GM18873 (cell line): ENCODE data around the gene GPR149.
A peak's percentile ranks its signal among the peaks of the same experiment; 100 is the strongest.
"Not testable (repeated sequence)": the region's sequence is repeated elsewhere in the genome, so short reads cannot be mapped to it uniquely, and the experiment has no call there.

Experiments
- ATAC-seq: cut with Tn5 transposase; IDR thresholded peaks from one replicate; pipeline ENCODE4 v1.9.1; 2021; ENCODE audit warnings: mild to moderate bottlenecking, moderate library complexity, moderate number of reproducible peaks; ENCODE audit not compliant: unreplicated experiment, low FRiP score

GPR149 gene

GRCh38 chr3:154430014-154430413 is at the start of gene GPR149:
GPR149 (minus strand) TSS chr3:154430190; CDS start chr3:154429615, 575 bp downstream.
- no peak for ATAC-seq

GRCh38 chr3:154473769-154474168 is 43.8 kb upstream of the GPR149 start:
- ATAC-seq: no peak

GRCh38 chr3:154469585-154469984 is 39.6 kb upstream of the GPR149 start:
- no peak for ATAC-seq

GRCh38 chr3:154464440-154465190 is 34.6 kb upstream of the GPR149 start:
- no peak for ATAC-seq

GRCh38 chr3:154458560-154458959 is 28.6 kb upstream of the GPR149 start:
- no peak for ATAC-seq

GRCh38 chr3:154439081-154439480 is 9.1 kb upstream of the GPR149 start:
- not testable (repeated sequence) for ATAC-seq

- no peak for ATAC-seq
These were observed 1.1 kb upstream of the GPR149 start for GRCh38 chr3:154431043-154431442.

GRCh38 chr3:154428286-154429206 is 1.4 kb downstream of the GPR149 start:
- ATAC-seq: no peak

- ATAC-seq: no peak
These were observed 2.2 kb downstream of the GPR149 start for GRCh38 chr3:154427685-154428285.

- no peak for ATAC-seq
These were observed 7.3 kb downstream of the GPR149 start for GRCh38 chr3:154422694-154423093.

GRCh38 chr3:154421083-154421482 is 8.9 kb downstream of the GPR149 start:
- ATAC-seq: no peak

- peak; percentile 98 for ATAC-seq
These were observed 31.7 kb downstream of the GPR149 start for GRCh38 chr3:154398084-154398967.

- ATAC-seq: no peak
These were observed 40.1 kb downstream of the GPR149 start for GRCh38 chr3:154389861-154390260.

- no peak for ATAC-seq
These were observed 45.5 kb downstream of the GPR149 start for GRCh38 chr3:154384479-154384878.

- no peak for ATAC-seq
These were observed 51.7 kb downstream of the GPR149 start for GRCh38 chr3:154378311-154378710.

GRCh38 chr3:154367221-154367620 is 62.8 kb downstream of the GPR149 start:
- no peak for ATAC-seq

GRCh38 chr3:154364849-154365248 is 65.1 kb downstream of the GPR149 start:
- ATAC-seq: no peak

GRCh38 chr3:154361099-154361498 is 68.9 kb downstream of the GPR149 start:
- no peak for ATAC-seq

- ATAC-seq: no peak
These were observed 74.0 kb downstream of the GPR149 start for GRCh38 chr3:154356009-154356408.

- ATAC-seq: no peak
These were observed 80.8 kb downstream of the GPR149 start for GRCh38 chr3:154349223-154349622.
